Stimulated activated CD4-positive, alpha-beta T cell treated with anti-CD3 and anti-CD28 coated beads, Interleukin-15, amount 100 ng/mL, for 48 hours (primary cell): ENCODE measurements around the gene STMN3.
"Not testable (repeated sequence)": the region's sequence is repeated elsewhere in the genome, so short reads cannot be mapped to it uniquely, and the experiment has no call there.

Source experiments
- DNase-seq, 2 donors: peaks; one replicate each; pipeline ENCODE4 v3.0.0-alpha.2; 2020; ENCODE audit warnings: low read depth in 2 of 2

The STMN3 gene

GRCh38 chr20:63612276-63612931, 40.8 kb downstream of the STMN3 start:
- DNase-seq, result no peak

- DNase-seq, result no peak
These were observed 41.6 kb downstream of the STMN3 start for GRCh38 chr20:63611646-63612045.

- no peak for DNase-seq
These were observed 42.4 kb downstream of the STMN3 start for GRCh38 chr20:63610581-63611435.

- DNase-seq, result no peak
These were observed 46.5 kb downstream of the STMN3 start for GRCh38 chr20:63606686-63607085.

- no peak for DNase-seq
These were observed 50.9 kb downstream of the STMN3 start for GRCh38 chr20:63602321-63602720.

GRCh38 chr20:63601679-63602078, 51.5 kb downstream of the STMN3 start:
- not testable (repeated sequence) for DNase-seq

GRCh38 chr20:63599396-63600050, 53.7 kb downstream of the STMN3 start:
- no peak for DNase-seq

- DNase-seq, result no peak
These were observed 54.5 kb downstream of the STMN3 start for GRCh38 chr20:63598479-63599395.

GRCh38 chr20:63597651-63598478, 55.4 kb downstream of the STMN3 start:
- no peak for DNase-seq

GRCh38 chr20:63596423-63596822, 56.8 kb downstream of the STMN3 start:
- DNase-seq, result no peak

- DNase-seq, result no peak
These were observed 57.7 kb downstream of the STMN3 start for GRCh38 chr20:63595416-63596127.

GRCh38 chr20:63594043-63594561, 59.1 kb downstream of the STMN3 start:
- no peak for DNase-seq

GRCh38 chr20:63592661-63593060, 60.6 kb downstream of the STMN3 start:
- no peak for DNase-seq

- DNase-seq, result no peak
These were observed 61.4 kb downstream of the STMN3 start for GRCh38 chr20:63591786-63592355.

- DNase-seq, result no peak
These were observed 62.1 kb downstream of the STMN3 start for GRCh38 chr20:63591147-63591533.

GRCh38 chr20:63590218-63591146, 62.7 kb downstream of the STMN3 start:
- DNase-seq, result no peak
